Ascending aorta (tissue), 2 donors: Measurements from ENCODE around the gene SWAP70. TPM values are rescaled to one million over a fixed set of nuclear protein-coding genes. Genes with fewer than 3 reads are reported as not detected.

Experiments
- DNase-seq, 2 donors: peaks; one replicate each; pipeline ENCODE4 v3.0.0-alpha.2; 2019; ENCODE audit warnings: low spot score in 2 of 2
- H3K27ac ChIP-seq, 2 donors: fragments of 200-600 bp; sonication (generic); one replicate each; pipeline ENCODE4 v1.5.1; 2016 to 2017; ENCODE audit warnings: mild to moderate bottlenecking in 1 of 2
- H3K27me3 ChIP-seq: fragments of 200-600 bp; sonication (generic); one replicate; pipeline ENCODE4 v1.5.1; 2017
- H3K36me3 ChIP-seq, 2 donors: fragments of 200-600 bp; sonication (generic); one replicate each; pipeline ENCODE4 v1.5.1; 2016
- H3K4me1 ChIP-seq, 2 donors: fragments of 200-600 bp; sonication (generic); one replicate each; pipeline ENCODE4 v1.5.1; 2016 to 2017; ENCODE audit warnings: mild to moderate bottlenecking in 1 of 2
- H3K4me3 ChIP-seq, 2 donors: fragments of 200-600 bp; sonication (generic); one replicate each; pipeline ENCODE4 v1.5.1; 2016 to 2017; ENCODE audit warnings: mild to moderate bottlenecking in 1 of 2
- H3K9me3 ChIP-seq, 2 donors: fragments of 200-600 bp; sonication (generic); one replicate each; pipeline ENCODE4 v1.5.1; 2016
- intact Hi-C: fragments of 100-400 bp; cut with DNase I; formaldehyde crosslinking; loops from one replicate; pipeline ENCODE4 v1.15.1; 2023
- total RNA-seq: library from RNA; depleted of rRNA; stranded (reverse); fragments of >200 nt; gene quantifications from one replicate; pipeline ENCODE4 v1.1.0, GENCODE V29; 2016
- TF ChIP-seq, protein P1 (sequence below), 3 experiments: fragments of 200-600 bp in 2 of 3; fragments of 450-650 bp in 1 of 3; sonication (generic) in 2 of 3; IDR thresholded peaks; one replicate each; pipeline ENCODE4 v1.5.1; 2016 to 2019; ENCODE audit warnings: antibody characterized with exemption in 3 of 3, mild to moderate bottlenecking in 1 of 3, moderate library complexity in 1 of 3

SWAP70 gene
- total RNA-seq, 1 donor from 2014 or later, result 40.1 TPM

DNA sequence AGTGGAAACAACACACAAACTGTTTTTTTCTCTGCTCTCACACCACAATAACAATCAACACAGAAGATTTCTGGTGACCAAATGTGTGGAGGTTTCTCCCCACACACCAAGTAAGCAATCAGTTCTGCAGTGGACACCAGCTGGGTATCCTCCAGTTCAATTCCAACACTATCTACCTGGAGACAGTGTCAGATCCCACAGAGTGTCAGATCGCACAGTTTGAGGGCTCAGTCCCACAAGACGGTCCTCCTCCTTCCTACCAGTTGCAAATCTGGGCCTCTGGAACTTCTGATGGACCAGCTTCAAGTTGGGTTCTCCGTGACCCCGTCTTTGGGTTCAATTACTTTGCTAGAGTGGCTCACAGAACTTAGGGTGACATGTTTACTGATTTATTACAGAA is 9.0 kb downstream of the SWAP70 start:
- Histone ChIP-seq H3K36me3 (no peaks in the 10 kb centered on the region), H3K27ac (no peak overlapping the region), H3K4me3 (no peak overlapping the region), H3K4me1 (peaks cover 0 to 17% of the 10 kb centered on the region in 2 donors), H3K9me3 (no peaks in the 10 kb centered on the region), H3K27me3 (no peaks in the 10 kb centered on the region)
- intact Hi-C loops, result no loop called here
- TF ChIP-seq, protein P1, sequence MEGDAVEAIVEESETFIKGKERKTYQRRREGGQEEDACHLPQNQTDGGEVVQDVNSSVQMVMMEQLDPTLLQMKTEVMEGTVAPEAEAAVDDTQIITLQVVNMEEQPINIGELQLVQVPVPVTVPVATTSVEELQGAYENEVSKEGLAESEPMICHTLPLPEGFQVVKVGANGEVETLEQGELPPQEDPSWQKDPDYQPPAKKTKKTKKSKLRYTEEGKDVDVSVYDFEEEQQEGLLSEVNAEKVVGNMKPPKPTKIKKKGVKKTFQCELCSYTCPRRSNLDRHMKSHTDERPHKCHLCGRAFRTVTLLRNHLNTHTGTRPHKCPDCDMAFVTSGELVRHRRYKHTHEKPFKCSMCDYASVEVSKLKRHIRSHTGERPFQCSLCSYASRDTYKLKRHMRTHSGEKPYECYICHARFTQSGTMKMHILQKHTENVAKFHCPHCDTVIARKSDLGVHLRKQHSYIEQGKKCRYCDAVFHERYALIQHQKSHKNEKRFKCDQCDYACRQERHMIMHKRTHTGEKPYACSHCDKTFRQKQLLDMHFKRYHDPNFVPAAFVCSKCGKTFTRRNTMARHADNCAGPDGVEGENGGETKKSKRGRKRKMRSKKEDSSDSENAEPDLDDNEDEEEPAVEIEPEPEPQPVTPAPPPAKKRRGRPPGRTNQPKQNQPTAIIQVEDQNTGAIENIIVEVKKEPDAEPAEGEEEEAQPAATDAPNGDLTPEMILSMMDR (IDR thresholded peaks at IDR 0.05), result no peak
- DNase-seq, result no peak

DNA sequence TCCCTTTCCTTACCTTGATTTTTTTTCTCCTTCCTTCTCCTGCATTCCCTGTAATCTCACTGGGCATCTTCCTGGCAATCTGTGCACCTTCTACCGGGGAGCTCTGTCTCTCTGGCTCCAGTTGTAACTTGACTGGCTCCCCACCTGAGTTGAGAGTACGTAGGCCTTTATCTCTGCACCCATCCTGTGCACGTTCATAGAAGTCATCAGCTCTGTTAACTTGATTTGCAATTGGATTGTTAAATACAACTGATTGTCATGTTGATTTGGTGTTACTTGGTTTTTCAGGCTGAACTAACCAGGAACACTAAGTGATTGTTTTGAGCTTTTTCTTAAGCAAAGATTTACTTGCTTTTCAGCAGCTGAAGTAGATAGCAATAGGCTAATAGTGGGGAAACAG is 11.8 kb downstream of the SWAP70 start:
- intact Hi-C loops, result no loop called here
- TF ChIP-seq, protein P1 (IDR thresholded peaks at IDR 0.05), result no peak
- no peak for DNase-seq
- Histone ChIP-seq H3K4me3 (no peak overlapping the region), H3K27ac (peak overlapping the region; percentile 10 to 37), H3K9me3 (no peaks in the 10 kb centered on the region), H3K36me3 (peaks cover 0 to 3% of the 10 kb centered on the region in 2 donors), H3K4me1 (peaks cover 0 to 21% of the 10 kb centered on the region in 2 donors), H3K27me3 (no peaks in the 10 kb centered on the region)

- Histone ChIP-seq H3K27me3 (no peaks in the 10 kb centered on the region), H3K4me3 (no peak overlapping the region), H3K4me1 (peaks cover 0 to 15% of the 10 kb centered on the region in 2 donors), H3K36me3 (peaks cover 0 to 5% of the 10 kb centered on the region in 2 donors), H3K27ac (no peak overlapping the region), H3K9me3 (no peaks in the 10 kb centered on the region)
- TF ChIP-seq, protein P1 (IDR thresholded peaks at IDR 0.05), result no peak
- no peak for DNase-seq
- intact Hi-C loops, result no loop called here
These were observed 14.1 kb downstream of the SWAP70 start for GRCh38 chr11:9677951-9678350.

GRCh38 chr11:9678576-9678975 is 14.7 kb downstream of the SWAP70 start:
- Histone ChIP-seq H3K9me3 (no peaks in the 10 kb centered on the region), H3K27ac (no peak overlapping the region), H3K4me3 (no peak overlapping the region), H3K4me1 (peaks cover 0 to 14% of the 10 kb centered on the region in 2 donors), H3K27me3 (no peaks in the 10 kb centered on the region), H3K36me3 (peaks cover 0 to 5% of the 10 kb centered on the region in 2 donors)
- TF ChIP-seq, protein P1 (IDR thresholded peaks at IDR 0.05), result no peak
- DNase-seq, result no peak
- intact Hi-C loops, result no loop called here

DNA sequence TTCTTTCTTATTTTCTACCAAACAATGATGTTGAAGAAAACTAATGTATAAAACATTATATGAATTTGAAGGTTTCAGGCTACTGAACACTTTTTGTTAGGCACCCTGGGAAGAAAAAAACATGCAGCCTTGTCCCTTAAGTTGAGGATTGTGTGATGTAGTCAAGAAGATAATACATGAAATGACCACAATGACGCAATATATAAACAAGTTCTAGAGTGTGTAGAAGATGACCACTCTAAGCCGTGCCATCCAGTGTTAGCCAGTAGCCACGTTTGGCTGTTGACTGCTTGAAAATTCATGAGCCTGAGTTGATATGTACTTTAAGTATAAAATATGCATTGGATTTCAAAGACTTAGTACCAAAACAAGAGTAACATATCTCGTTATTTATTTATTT is 16.2 kb downstream of the SWAP70 start:
- intact Hi-C loops, result no loop called here
- DNase-seq, result no peak
- TF ChIP-seq, protein P1 (IDR thresholded peaks at IDR 0.05), result no peak
- Histone ChIP-seq H3K9me3 (no peaks in the 10 kb centered on the region), H3K36me3 (peaks cover 0 to 5% of the 10 kb centered on the region in 2 donors), H3K4me1 (peaks cover 0 to 10% of the 10 kb centered on the region in 2 donors), H3K4me3 (no peak overlapping the region), H3K27ac (no peak overlapping the region), H3K27me3 (no peaks in the 10 kb centered on the region)
